ENCODE measurements around the gene GOLGA8A. TPM values are rescaled to one million over a fixed set of nuclear protein-coding genes. Genes with fewer than 3 reads are reported as not detected.

GOLGA8A gene, protein sequence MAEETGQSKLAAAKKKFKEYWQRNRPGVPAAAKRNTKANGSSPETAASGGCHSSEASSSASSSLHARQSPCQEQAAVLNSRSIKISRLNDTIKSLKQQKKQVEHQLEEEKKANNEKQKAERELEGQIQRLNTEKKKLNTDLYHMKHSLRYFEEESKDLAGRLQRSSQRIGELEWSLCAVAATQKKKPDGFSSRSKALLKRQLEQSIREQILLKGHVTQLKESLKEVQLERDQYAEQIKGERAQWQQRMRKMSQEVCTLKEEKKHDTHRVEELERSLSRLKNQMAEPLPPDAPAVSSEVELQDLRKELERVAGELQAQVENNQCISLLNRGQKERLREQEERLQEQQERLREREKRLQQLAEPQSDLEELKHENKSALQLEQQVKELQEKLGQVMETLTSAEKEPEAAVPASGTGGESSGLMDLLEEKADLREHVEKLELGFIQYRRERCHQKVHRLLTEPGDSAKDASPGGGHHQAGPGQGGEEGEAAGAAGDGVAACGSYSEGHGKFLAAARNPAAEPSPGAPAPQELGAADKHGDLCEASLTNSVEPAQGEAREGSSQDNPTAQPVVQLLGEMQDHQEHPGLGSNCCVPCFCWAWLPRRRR
- 18.8 TPM for total RNA-seq
- long read RNA-seq, partial matches to known transcripts, result 9 of 12 reads
- long read RNA-seq, other reads (novel, unspliced or antisense), result 3 of 12 reads

DNA sequence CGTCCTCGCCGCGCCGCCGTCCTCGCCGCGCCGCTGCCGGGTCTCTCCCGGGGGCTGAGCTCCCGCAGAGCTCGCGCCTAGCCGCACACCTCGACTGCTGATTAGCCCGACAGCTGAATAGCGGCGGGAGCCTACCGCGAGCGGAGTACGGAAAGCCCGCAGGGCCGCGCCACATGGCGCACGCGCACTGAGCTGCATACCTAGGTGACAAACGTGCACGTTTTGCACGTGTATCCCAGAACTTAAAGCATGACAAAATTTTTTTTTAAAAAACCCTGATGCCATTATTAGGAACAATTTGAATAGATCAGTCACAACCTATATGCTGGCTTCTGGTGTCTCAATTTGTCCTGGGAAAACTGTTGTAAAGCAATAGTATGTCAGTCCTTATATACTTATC, at the start of gene GOLGA8A:
Gene GOLGA8A (minus strand): TSS at position 122 of the 400 bp plus-strand sequence. CDS start 48,117 bp downstream, outside the sequence.
- DNase-seq, result peak; percentile 61
- Histone ChIP-seq H3K9me3 (replicated peaks) (no peaks in the 10 kb centered on the region), H3K4me3 (peak within 1 kb of the TSS; percentile 74), H3K36me3 (no peaks in the 10 kb centered on the region), H3K27me3 (ENCODE audit: low read depth) (peaks cover 10% of the 10 kb centered on the region), H3K4me1 (peaks cover 22% of the 10 kb centered on the region), H3K27ac (replicated peaks) (peak within 1 kb of the TSS; percentile 60)
- intact Hi-C loops (cut with micrococcal nuclease), result no loop called here
- TF ChIP-seq, protein P1, sequence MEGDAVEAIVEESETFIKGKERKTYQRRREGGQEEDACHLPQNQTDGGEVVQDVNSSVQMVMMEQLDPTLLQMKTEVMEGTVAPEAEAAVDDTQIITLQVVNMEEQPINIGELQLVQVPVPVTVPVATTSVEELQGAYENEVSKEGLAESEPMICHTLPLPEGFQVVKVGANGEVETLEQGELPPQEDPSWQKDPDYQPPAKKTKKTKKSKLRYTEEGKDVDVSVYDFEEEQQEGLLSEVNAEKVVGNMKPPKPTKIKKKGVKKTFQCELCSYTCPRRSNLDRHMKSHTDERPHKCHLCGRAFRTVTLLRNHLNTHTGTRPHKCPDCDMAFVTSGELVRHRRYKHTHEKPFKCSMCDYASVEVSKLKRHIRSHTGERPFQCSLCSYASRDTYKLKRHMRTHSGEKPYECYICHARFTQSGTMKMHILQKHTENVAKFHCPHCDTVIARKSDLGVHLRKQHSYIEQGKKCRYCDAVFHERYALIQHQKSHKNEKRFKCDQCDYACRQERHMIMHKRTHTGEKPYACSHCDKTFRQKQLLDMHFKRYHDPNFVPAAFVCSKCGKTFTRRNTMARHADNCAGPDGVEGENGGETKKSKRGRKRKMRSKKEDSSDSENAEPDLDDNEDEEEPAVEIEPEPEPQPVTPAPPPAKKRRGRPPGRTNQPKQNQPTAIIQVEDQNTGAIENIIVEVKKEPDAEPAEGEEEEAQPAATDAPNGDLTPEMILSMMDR (IDR thresholded peaks at IDR 0.05; ENCODE audit: borderline replicate concordance), result no peak

DNA sequence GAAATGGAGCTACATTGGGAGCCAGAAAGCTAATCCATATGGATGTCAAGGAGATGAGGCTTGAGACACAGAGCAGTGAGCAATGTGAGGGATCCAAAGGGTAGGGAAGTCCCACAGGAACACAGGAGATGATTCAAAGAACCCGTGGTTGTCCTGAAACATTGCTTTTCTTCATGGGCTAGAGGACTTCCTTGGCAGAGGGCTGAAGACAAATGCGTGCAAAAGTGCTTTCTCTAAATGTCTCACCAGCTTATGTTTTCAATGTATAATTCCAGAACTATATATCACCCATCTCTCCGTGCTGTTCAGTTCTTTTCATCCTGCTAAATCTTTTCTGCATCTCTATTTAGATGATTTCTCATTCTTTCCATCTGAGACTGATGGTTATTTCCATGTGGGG, 46.0 kb upstream of the GOLGA8A start:
- no peak overlapping the region for H3K27ac ChIP-seq (replicated peaks)
- peaks cover 6% of the 10 kb centered on the region for H3K9me3 ChIP-seq (replicated peaks)
- no peaks in the 10 kb centered on the region for H3K27me3 ChIP-seq (ENCODE audit: low read depth)
- TF ChIP-seq, protein P1 (IDR thresholded peaks at IDR 0.05; ENCODE audit: borderline replicate concordance), result no peak
- intact Hi-C loops (cut with micrococcal nuclease), result no loop called here
- H3K36me3 ChIP-seq, result no peaks in the 10 kb centered on the region
- no peaks in the 10 kb centered on the region for H3K4me1 ChIP-seq
- H3K4me3 ChIP-seq, result no peak overlapping the region
- DNase-seq, result no peak

DNA sequence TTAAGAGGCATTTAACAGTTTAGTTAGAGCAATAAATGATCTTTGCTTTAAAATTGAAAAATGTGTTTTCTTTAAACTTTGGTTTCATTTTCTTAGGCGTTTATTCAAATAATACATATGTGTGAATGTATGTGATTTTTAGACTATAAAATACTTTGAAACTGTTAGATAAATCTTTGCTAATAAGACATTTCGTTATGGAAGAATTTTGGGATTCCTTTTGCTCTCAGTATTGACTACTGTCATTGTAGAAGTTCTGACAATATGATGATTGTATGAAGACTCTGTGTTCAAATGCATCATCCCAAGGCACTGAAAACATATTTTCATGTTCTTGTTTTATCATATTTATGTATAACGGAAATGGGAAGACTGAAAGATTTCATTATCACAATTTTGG, 43.8 kb upstream of the GOLGA8A start:
- intact Hi-C loops (cut with micrococcal nuclease), result no loop called here
- Histone ChIP-seq H3K36me3 (no peaks in the 10 kb centered on the region), H3K4me1 (no peaks in the 10 kb centered on the region), H3K4me3 (no peak overlapping the region), H3K27me3 (ENCODE audit: low read depth) (no peaks in the 10 kb centered on the region), H3K9me3 (replicated peaks) (no peaks in the 10 kb centered on the region), H3K27ac (replicated peaks) (no peak overlapping the region)
- no peak for DNase-seq
- TF ChIP-seq, protein P1 (IDR thresholded peaks at IDR 0.05; ENCODE audit: borderline replicate concordance), result no peak

DNA sequence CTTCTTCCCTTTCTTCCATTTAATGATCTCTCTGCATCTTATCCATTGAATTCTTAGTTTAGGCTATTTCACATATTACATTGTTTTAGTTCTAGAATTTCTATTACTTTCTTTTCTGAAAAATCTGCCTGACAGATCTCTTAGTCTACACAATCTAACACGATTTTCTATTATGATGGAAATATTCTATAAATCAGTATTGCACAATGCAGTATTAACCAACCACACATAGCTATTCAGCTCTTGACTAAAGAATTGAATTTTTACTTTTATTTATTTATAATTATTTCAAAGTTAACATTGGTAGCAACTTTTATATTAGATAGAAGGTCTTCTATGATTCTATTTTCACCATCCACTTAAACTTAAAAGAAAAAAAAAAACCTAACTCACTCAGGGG, 36.2 kb upstream of the GOLGA8A start:
- no peaks in the 10 kb centered on the region for H3K9me3 ChIP-seq (replicated peaks)
- no peak overlapping the region for H3K27ac ChIP-seq (replicated peaks)
- intact Hi-C loops (cut with micrococcal nuclease), result no loop called here
- TF ChIP-seq, protein P1 (IDR thresholded peaks at IDR 0.05; ENCODE audit: borderline replicate concordance), result no peak
- DNase-seq, result no peak
- H3K36me3 ChIP-seq, result no peaks in the 10 kb centered on the region
- no peaks in the 10 kb centered on the region for H3K27me3 ChIP-seq (ENCODE audit: low read depth)
- no peak overlapping the region for H3K4me3 ChIP-seq
- H3K4me1 ChIP-seq, result no peaks in the 10 kb centered on the region

DNA sequence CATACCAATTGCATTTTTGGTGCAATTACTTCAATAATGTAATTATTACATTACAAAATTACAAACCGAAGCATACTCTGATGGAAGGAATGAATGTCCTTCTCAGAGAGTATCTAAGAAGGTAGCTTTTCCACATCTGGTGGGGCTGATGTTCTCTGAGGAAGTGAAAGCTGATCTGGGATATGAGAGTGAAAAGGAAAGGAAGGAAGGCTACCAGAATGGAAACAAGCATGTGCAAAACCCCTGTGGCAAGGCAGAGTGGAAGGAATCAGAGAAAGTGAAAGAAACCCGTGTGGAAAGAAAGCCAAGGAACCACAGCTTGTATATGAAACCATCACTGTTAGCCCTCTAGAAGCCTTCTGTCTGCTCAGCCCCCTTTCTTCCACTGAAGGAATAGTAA, 35.3 kb upstream of the GOLGA8A start:
- intact Hi-C loops (cut with micrococcal nuclease), result no loop called here
- Histone ChIP-seq H3K36me3 (no peaks in the 10 kb centered on the region), H3K9me3 (replicated peaks) (no peaks in the 10 kb centered on the region), H3K27me3 (ENCODE audit: low read depth) (no peaks in the 10 kb centered on the region), H3K27ac (replicated peaks) (no peak overlapping the region), H3K4me1 (no peaks in the 10 kb centered on the region), H3K4me3 (no peak overlapping the region)
- no peak for DNase-seq
- TF ChIP-seq, protein P1 (IDR thresholded peaks at IDR 0.05; ENCODE audit: borderline replicate concordance), result no peak
